IPS DF 19.7 (cell line): ENCODE results near the gene KCNMA1.

Experiments used
- DNase-seq: peaks from one replicate; pipeline ENCODE4 v3.0.0-alpha.2; 2013; ENCODE audit warnings: low read depth, low spot score

Gene KCNMA1

GRCh38 chr10:77269163-77269562 is 368.4 kb downstream of the KCNMA1 start:
- DNase-seq: no peak

GRCh38 chr10:77268721-77269120 is 368.9 kb downstream of the KCNMA1 start:
- DNase-seq: no peak

- DNase-seq: no peak
Measured at GRCh38 chr10:77267703-77268675, 369.6 kb downstream of the KCNMA1 start.

- DNase-seq: no peak
Measured at GRCh38 chr10:77266242-77266641, 371.4 kb downstream of the KCNMA1 start.

- DNase-seq: no peak
Measured at GRCh38 chr10:77264527-77264926, 373.1 kb downstream of the KCNMA1 start.

GRCh38 chr10:77264107-77264506 is 373.5 kb downstream of the KCNMA1 start:
- no peak for DNase-seq

- no peak for DNase-seq
Measured at GRCh38 chr10:77263700-77264099, 373.9 kb downstream of the KCNMA1 start.

- DNase-seq: no peak
Measured at GRCh38 chr10:77261146-77261545, 376.5 kb downstream of the KCNMA1 start.

GRCh38 chr10:77259171-77259874 is 378.3 kb downstream of the KCNMA1 start:
- DNase-seq: no peak

GRCh38 chr10:77256346-77256745 is 381.3 kb downstream of the KCNMA1 start:
- DNase-seq: no peak

- no peak for DNase-seq
Measured at GRCh38 chr10:77253556-77254064, 384.0 kb downstream of the KCNMA1 start.

GRCh38 chr10:77253147-77253545 is 384.5 kb downstream of the KCNMA1 start:
- DNase-seq: no peak

GRCh38 chr10:77252380-77253146 is 385.0 kb downstream of the KCNMA1 start:
- DNase-seq: no peak

GRCh38 chr10:77251297-77252013 is 386.2 kb downstream of the KCNMA1 start:
- DNase-seq: no peak

GRCh38 chr10:77249901-77250459 is 387.6 kb downstream of the KCNMA1 start:
- DNase-seq: no peak

GRCh38 chr10:77248104-77248790 is 389.4 kb downstream of the KCNMA1 start:
- DNase-seq: no peak

GRCh38 chr10:77247031-77247990 is 390.3 kb downstream of the KCNMA1 start:
- no peak for DNase-seq

GRCh38 chr10:77245953-77246352 is 391.7 kb downstream of the KCNMA1 start:
- no peak for DNase-seq

GRCh38 chr10:77244746-77245145 is 392.9 kb downstream of the KCNMA1 start:
- DNase-seq: no peak
